Heart left ventricle (tissue), 16 donors: ENCODE results near the gene EYS. TPM values are rescaled to one million over a fixed set of nuclear protein-coding genes. Genes with fewer than 3 reads are reported as not detected.

Experiments used
- ATAC-seq, 4 donors: fragments of 200-7000 bp; cut with Tn5 transposase; one replicate each; pipeline ENCODE4 v1.9.1; 2020 to 2022; ENCODE audit warnings: moderate library complexity in 4 of 4, mild to moderate bottlenecking in 3 of 4, moderate number of reproducible peaks in 1 of 4
- DNase-seq, 5 donors: peaks; one replicate each; pipeline ENCODE4 v3.0.0-alpha.2; 2020
- H3K27ac ChIP-seq, 12 donors: fragments of 200-600 bp; sonication (generic) in 4 of 12; one replicate each; pipeline versions ENCODE4 v1.5.0 to v1.8.0; 2016 to 2022; ENCODE audit warnings: mild to moderate bottlenecking in 2 of 12
- H3K27me3 ChIP-seq, 9 donors: fragments of 200-600 bp; sonication (generic) in 2 of 9; one replicate each; pipeline versions ENCODE4 v1.5.1 to v1.8.0; 2016 to 2022; ENCODE audit warnings: mild to moderate bottlenecking in 3 of 9
- H3K36me3 ChIP-seq, 9 donors: fragments of 200-600 bp; sonication (generic) in 2 of 9; one replicate each; pipeline versions ENCODE4 v1.5.0 to v1.8.0; 2018 to 2022; ENCODE audit warnings: mild to moderate bottlenecking in 2 of 9
- H3K4me1 ChIP-seq, 12 donors: fragments of 200-600 bp; sonication (generic) in 4 of 12; one replicate each; pipeline versions ENCODE4 v1.5.0 to v1.8.0; 2016 to 2022; ENCODE audit warnings: mild to moderate bottlenecking in 3 of 12
- H3K4me3 ChIP-seq, 12 donors: fragments of 200-600 bp; sonication (generic) in 4 of 12; one replicate each; pipeline versions ENCODE4 v1.5.0 to v1.8.0; 2017 to 2022; ENCODE audit warnings: mild to moderate bottlenecking in 9 of 12, moderate library complexity in 4 of 12
- H3K9me3 ChIP-seq, 12 donors: fragments of 200-600 bp; sonication (generic) in 4 of 12; one replicate each; pipeline versions ENCODE4 v1.5.0 to v1.8.0; 2016 to 2022; ENCODE audit warnings: mild to moderate bottlenecking in 1 of 12
- POLR2A ChIP-seq, 2 donors: fragments of 450-650 bp; IDR thresholded peaks; one replicate each; pipeline ENCODE4 v1.6.1; 2017; ENCODE audit warnings: antibody characterized with exemption in 2 of 2, mild to moderate bottlenecking in 2 of 2, moderate library complexity in 2 of 2
- WGBS, 4 donors: extraction: QIAGEN DNeasy Blood & Tissue Kit in 2 of 4; methylation state at CpG; one replicate each; pipeline versions ENCODE4 v1.1.5 to v1.1.7; 2013 to 2018; 5-methylcytosine and 5-hydroxymethylcytosine counted together
- intact Hi-C, 10 donors: fragments of 100-400 bp; cut with DNase I; formaldehyde crosslinking; loops; one replicate each; pipeline versions ENCODE4 v1.11.1 to v1.14.2; 2022
- polyA plus RNA-seq, 2 donors: library from polyadenylated mRNA; stranded (reverse); fragments of 200-250 nt; gene quantifications; one replicate each; pipeline ENCODE4 v1.2.3, GENCODE V29; 2013
- total RNA-seq, 9 donors: library from RNA; depleted of rRNA in 2 of 9; stranded (reverse); fragments of >200 nt in 2 of 9; fragmentation: NEBNext Ultra II Directional in 3 of 9; extraction: Animal tissue kit (Norgen Biotek cat#: 25700) in 3 of 9; gene quantifications; one replicate each; pipeline versions ENCODE4 v1.1.0 to v1.2.4, GENCODE V29; 2016 to 2023
- TF ChIP-seq, protein P1 (sequence below), 12 donors: fragments of 200-600 bp; sonication (generic) in 4 of 12; IDR thresholded peaks; one replicate each; pipeline versions ENCODE4 v1.5.0 to v1.8.0; 2018 to 2022; ENCODE audit warnings: antibody characterized with exemption in 12 of 12, mild to moderate bottlenecking in 5 of 12
- donor health status: ischemic (EF 13 %, LVEDD 7.1; RV severe dilation, severe dysfunction).
- donor health status: healthy with polysubstance abuse.
- donor health status: DM: no; HTN: yes; CAD: no.
- donor health status: DM: no; HTN: no; CAD: no.
- donor health status: ischemic (EF 25% LVEDD 6.9; RV normal size, moderate dysfunction).
- donor health status: ischemic (EF 25% LVEDD 5.7; RV mildly dilated, moderate dysfunction).
- donor health status: healthy.
- donor health status: DM: yes; HTN: yes; CAD: no.
- donor health status: ischemic (EF 35%, LVEDD 5.7; RV mildly dilated, moderate dysfunction).
- donor health status: nonischemic (EF 11% LVEDD 7.7; RV severe dilation, severe dysfunction).
- donor health status: DM: yes; HTN: yes; CAD: no.
- donor health status: PGD.
- donor health status: ischemic (EF 29% LVEDD 5.4; RV normal size, mild dysfunction).
- donor health status: nonischemic (EF 23%, LVEDD 6.1; RV moderate dilation, normal function).

Gene EYS
- total and polyA plus RNA-seq, 11 donors: 0.07 to 0.27 (median 0.08) TPM; not detected in 8

DNA sequence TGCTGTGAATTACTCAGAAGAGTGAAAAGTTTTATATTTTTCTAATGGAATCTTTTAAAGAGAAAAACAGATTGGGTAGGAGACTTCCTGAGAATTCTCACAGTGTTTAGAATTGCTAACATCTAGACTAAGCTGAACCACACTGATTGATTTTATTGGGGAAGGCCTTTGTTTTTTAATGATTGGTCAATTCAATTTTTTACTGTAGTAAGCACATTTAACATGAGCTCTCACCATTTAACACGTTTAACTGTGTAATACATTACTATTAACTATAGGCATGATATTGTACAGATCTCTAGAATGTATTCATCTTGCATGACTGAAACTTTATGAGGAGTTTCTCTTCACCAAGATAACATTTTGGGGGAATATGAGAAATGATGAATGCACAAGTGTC is 1084.1 kb downstream of the EYS start:
- no peaks in the 10 kb centered on the region for H3K27me3 ChIP-seq
- intact Hi-C loops: no loop called here
- no peaks in the 10 kb centered on the region for H3K9me3 ChIP-seq
- no peaks in the 10 kb centered on the region for H3K4me1 ChIP-seq
- 51 to 61% (median 59%) methylated on average over 1 of the region's 1 CpG for WGBS, 4 donors
- no peak for DNase-seq
- no peaks in the 10 kb centered on the region for H3K36me3 ChIP-seq
- no peak for ATAC-seq
- TF ChIP-seq POLR2A (IDR thresholded peaks at IDR 0.05): no peak
- TF ChIP-seq, protein P1, sequence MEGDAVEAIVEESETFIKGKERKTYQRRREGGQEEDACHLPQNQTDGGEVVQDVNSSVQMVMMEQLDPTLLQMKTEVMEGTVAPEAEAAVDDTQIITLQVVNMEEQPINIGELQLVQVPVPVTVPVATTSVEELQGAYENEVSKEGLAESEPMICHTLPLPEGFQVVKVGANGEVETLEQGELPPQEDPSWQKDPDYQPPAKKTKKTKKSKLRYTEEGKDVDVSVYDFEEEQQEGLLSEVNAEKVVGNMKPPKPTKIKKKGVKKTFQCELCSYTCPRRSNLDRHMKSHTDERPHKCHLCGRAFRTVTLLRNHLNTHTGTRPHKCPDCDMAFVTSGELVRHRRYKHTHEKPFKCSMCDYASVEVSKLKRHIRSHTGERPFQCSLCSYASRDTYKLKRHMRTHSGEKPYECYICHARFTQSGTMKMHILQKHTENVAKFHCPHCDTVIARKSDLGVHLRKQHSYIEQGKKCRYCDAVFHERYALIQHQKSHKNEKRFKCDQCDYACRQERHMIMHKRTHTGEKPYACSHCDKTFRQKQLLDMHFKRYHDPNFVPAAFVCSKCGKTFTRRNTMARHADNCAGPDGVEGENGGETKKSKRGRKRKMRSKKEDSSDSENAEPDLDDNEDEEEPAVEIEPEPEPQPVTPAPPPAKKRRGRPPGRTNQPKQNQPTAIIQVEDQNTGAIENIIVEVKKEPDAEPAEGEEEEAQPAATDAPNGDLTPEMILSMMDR (IDR thresholded peaks at IDR 0.05): no peak
- no peak overlapping the region for H3K27ac ChIP-seq
- no peak overlapping the region for H3K4me3 ChIP-seq

DNA sequence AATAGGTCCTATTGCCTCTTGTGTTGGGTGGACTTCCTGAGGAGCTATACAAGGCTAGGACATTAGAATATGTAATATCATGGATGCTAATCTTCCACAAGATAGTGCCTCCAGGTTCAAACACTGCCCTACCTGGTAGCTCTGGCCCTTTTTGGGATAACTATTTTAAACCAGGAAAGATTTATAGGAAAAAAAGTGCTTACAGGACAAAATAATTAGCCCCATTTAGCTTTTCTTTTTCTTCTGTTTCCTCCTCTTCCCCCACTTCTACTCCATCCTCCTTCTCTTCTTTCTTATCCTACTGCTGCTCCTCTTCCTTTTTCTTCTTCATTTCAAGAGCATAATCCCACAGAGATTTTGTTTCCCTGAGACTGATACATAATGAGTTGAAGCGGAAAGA is 1104.0 kb downstream of the EYS start:
- Histone ChIP-seq H3K9me3 (peaks cover 0 to 2% (median 0%) of the 10 kb centered on the region in 12 donors), H3K36me3 (no peaks in the 10 kb centered on the region), H3K4me3 (no peak overlapping the region), H3K4me1 (no peaks in the 10 kb centered on the region), H3K27ac (no peak overlapping the region), H3K27me3 (no peaks in the 10 kb centered on the region)
- TF ChIP-seq POLR2A (IDR thresholded peaks at IDR 0.05): no peak
- TF ChIP-seq, protein P1 (IDR thresholded peaks at IDR 0.05): no peak
- DNase-seq (no peak), ATAC-seq (no peak)
- WGBS, 4 donors: 87 to 91% (median 90%) methylated on average over 1 of the region's 1 CpG
- intact Hi-C loops: no loop called here

DNA sequence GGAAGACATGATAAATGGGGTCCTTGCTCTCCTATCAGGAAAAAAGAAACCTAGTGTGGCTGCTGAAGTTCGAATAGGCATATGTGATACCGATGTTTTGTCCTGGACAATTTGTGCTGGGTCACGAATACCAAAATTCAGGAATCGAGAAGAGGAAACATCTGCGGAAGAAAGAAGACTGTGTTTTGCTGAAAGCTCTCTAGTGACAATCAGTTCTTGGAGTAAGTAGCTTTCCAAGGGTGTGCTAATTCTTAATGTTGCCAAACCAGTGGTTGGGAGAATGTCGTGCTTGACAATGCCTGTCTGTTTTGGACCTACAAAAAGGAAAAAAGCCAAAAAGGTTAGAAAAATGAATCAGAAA is 1115.4 kb downstream of the EYS start:
- no peaks in the 10 kb centered on the region for H3K4me1 ChIP-seq
- H3K9me3 ChIP-seq: peaks cover 0 to 15% (median 0%) of the 10 kb centered on the region in 12 donors
- intact Hi-C loops: no loop called here
- TF ChIP-seq POLR2A (IDR thresholded peaks at IDR 0.05): no peak
- TF ChIP-seq, protein P1 (IDR thresholded peaks at IDR 0.05): no peak
- no peak overlapping the region for H3K4me3 ChIP-seq
- H3K27me3 ChIP-seq: no peaks in the 10 kb centered on the region
- DNase-seq (no peak), ATAC-seq (peak; percentile 22 to 58 (median 36))
- WGBS, 4 donors: 54 to 73% (median 66%) methylated on average over 6 of the region's 6 CpGs
- no peaks in the 10 kb centered on the region for H3K36me3 ChIP-seq
- peak overlapping the region in 2 of 12 donors; percentile 25 to 48 for H3K27ac ChIP-seq

DNA sequence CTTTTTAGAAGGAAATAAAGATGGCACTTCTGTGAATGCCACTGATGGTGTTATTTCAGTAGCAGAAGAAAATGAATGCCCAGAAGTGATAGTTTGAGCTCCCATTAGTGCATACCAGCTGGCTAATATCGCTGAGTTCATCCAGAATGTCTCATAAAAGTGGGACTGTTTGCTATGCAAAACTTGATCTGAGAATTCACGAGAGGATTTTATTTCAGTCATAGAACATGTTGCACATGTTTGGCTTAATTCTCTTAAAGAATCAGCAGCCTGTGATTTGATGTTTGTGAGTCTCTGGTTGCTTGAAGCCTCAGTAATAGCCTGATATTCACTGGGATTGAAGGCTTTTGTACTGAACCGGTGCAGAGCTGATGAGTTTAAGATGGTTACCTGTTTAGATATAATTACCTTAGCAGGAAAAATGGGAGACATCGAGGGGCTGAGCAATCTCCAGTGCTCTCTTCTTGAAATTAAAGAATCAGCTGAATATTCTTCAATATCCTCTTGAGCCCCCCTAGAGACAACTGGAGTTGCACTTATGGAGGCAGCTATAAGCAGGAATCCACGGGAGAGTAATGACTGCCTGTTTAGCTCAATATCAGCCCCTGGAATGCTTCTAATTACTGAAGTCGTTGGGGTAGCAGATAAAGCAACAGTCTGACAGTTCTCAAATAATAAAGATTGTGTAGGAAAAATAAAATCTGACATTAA is 1115.9 kb downstream of the EYS start:
- TF ChIP-seq, protein P1 (IDR thresholded peaks at IDR 0.05): no peak
- TF ChIP-seq POLR2A (IDR thresholded peaks at IDR 0.05): no peak

More for the DNA sequence above, 1115.9 kb downstream of the EYS start:
- no peaks in the 10 kb centered on the region for H3K27me3 ChIP-seq
- H3K4me1 ChIP-seq: no peaks in the 10 kb centered on the region
- 55 to 70% (median 61%) methylated on average over 6 of the region's 6 CpGs for WGBS, 4 donors
- peak overlapping the region in 2 of 12 donors; percentile 25 to 48 for H3K27ac ChIP-seq
- H3K4me3 ChIP-seq: no peak overlapping the region
- no peak for DNase-seq
- no peaks in the 10 kb centered on the region for H3K36me3 ChIP-seq
- peaks cover 0 to 15% (median 0%) of the 10 kb centered on the region in 12 donors for H3K9me3 ChIP-seq
- intact Hi-C loops: no loop called here
- peak in 2 of 4 donors; percentile 22 to 51 for ATAC-seq
